ENCODE data around the gene TMEM59L.

Gene TMEM59L

DNA sequence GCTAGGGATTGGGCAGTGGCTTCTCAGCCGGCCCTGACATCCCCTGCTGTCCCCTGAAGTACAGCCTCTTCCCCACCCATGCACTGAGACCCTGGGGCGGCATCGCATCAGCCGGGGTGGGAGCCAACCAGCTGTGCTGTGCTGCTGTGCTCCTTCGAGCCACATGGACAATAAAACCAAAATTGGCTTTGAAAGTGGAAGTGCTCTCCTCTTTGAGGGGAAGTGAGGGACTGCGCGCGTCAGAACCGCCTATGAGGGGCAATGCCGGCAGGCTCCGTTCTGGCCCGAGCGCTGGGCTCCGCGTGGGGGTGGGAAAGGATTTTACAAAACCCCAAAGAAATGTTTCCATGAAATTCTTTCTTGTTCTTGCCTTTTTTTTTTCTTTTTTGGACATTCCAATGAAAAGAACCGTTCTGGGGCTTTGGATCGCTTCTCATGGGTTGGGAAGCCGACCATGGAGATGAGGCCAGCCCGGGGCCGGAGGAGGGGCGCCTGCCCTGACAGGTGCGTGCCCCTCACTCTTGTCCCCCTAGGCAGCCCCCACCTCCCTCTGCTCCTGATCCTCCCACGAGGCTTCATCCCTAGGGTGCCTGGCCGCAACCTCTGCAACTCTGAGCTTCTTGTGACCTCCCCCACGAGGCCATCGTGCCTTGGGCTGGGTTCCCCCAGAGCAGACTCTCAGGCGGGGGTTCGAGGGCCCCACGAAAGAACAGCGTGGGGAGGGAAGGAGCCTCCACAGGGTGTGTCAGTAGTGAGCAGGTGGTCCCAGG is 46.8 kb downstream of the TMEM59L start:
- DNase-seq (ENCODE audit: low read depth): no peak

GRCh38 chr19:18660051-18660910 is 47.6 kb downstream of the TMEM59L start:
- no peak for DNase-seq (ENCODE audit: low read depth)

DNA sequence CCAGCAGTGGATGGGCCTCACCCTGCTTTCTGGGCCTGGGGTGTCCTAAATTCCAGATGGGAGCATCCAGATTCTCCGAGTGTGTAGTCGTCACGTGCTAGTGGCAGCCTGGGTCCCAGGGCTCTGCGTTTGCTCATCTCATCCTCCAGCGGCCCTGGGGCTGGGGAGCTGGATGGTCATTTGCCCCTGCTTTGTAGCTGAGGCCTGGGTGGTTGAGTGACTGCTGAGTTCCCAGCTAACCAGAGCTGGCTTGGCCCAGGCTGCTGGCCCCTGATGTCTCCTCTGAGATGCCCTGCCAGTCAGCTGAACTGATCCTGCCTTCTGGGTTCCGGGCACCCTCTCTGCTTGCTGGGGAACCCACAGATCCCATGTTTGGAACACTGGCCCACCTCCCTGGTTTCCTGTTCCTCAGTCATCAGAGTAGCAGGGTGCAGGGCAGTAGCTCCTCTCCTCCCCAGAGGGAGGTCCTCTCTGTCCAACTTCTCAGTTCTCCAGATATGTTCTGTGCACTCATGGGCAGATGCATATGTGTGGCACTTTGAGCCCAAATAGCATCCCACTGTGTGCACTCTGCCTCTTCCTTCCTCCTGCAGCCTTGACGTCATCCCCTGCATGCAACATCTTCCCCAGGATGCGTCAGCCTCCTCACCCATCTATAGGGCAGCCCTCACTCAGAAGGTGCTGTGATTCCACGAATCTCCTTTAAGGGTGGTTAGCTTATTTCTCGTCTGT is 48.4 kb downstream of the TMEM59L start:
- DNase-seq (ENCODE audit: low read depth): no peak

DNA sequence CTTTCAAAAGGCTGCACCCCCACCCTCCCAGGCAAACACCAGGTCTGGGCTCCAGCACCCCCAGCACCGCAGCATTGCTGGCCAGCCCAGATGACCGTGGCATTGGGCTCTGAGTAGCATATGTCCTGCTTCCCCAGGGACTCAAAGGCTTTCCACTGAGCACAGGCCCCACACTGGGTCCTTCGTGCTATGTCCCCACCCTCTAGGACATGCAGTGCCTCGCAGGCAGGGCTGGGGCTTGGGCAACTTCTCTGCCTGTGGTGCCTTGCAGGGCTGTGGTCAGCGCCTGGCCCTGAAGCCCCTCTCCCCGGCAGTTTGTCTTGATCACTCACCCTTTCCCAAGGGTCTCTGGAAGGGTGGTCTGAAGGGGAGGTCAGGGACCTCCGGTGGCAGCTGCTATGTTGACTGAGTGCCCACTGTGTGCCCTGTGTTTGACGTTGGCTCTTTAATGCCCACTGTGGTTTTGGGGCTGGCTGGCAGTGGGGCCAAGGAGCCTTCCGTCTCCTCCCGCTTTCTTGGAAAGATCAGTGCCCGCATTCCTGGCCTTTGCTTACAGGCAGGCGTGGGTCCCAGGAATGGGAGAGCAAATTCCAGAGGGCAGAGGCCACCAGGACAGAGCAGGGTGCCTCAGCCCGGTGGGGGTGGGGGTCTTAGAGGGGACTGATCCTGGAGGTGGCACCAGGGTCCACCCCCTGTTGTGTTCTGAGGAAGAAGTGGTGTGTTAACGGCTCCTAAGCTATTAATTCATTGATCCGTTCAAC is 50.5 kb downstream of the TMEM59L start:
- no peak for DNase-seq (ENCODE audit: low read depth)

DNA sequence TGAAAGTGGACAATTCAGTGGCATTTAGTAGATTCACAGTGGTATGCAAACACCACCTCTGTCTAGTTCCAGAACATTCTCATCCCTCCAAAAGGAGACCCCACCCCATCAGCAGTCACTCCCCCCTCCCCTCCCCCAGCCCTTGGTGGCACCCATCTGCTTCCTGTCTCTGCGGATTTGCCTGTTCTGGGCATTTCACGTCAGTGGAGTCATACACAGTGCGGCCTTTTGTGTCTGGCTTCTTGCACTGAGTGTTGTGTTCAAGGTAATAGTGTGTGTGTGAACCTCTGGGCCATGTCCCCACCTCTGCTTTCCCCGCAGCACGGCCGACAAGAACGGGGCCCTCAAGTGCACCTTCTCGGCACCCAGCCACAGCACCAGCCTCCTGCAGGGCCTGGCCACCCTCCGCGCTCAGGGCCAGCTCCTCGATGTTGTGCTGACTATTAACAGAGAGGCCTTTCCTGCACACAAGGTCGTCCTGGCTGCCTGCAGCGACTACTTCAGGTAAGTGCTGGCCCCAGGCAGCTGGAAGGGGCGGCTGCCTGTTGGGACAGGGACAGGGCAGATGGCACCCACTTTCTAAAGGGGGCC is 51.4 kb downstream of the TMEM59L start:
- no peak for DNase-seq (ENCODE audit: low read depth)

DNA sequence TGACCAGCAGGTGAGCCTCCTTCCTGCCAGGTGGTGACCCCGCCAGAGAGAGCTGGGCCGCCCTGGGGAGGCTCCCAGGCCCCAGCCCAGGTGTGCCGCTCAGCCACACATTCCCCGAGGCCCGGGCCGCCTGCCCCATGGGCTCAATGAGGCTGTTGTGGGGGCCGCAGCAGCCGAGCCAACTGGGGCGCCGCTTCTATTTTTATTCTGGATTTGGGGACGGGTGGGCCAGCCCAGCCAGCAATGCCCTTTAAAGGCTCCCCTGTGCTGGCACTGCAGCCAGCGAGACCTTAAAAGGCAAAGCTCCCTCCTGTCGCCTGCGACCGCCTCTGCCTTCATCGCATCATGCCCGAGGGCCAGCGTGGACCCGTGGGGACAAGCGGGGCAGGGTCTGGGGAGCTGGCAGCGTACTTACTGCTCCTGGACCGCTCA is 53.1 kb downstream of the TMEM59L start:
- DNase-seq (ENCODE audit: low read depth): no peak

GRCh38 chr19:18666317-18666716 is 53.6 kb downstream of the TMEM59L start:
- no peak for DNase-seq (ENCODE audit: low read depth)

DNA sequence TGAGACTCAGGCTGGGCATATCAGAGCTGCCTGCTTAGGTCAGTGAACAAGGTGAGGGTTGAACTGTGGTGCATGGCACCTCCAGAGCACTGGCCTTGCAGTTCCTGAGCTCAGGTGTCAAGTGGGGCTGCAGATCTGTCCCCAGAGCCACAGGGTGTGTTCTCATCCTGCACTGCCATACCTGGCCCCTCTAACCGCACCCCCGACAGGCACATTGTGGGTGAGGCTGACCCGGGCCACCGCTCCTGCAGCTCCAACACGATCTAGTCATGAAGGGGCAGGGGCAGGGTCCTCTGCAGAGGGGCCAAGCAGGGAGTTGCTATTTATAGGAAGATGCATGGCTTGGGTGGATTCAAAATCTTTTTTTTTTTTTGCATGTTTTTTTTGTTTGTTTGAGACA is 54.1 kb downstream of the TMEM59L start:
- no peak for DNase-seq (ENCODE audit: low read depth)

DNA sequence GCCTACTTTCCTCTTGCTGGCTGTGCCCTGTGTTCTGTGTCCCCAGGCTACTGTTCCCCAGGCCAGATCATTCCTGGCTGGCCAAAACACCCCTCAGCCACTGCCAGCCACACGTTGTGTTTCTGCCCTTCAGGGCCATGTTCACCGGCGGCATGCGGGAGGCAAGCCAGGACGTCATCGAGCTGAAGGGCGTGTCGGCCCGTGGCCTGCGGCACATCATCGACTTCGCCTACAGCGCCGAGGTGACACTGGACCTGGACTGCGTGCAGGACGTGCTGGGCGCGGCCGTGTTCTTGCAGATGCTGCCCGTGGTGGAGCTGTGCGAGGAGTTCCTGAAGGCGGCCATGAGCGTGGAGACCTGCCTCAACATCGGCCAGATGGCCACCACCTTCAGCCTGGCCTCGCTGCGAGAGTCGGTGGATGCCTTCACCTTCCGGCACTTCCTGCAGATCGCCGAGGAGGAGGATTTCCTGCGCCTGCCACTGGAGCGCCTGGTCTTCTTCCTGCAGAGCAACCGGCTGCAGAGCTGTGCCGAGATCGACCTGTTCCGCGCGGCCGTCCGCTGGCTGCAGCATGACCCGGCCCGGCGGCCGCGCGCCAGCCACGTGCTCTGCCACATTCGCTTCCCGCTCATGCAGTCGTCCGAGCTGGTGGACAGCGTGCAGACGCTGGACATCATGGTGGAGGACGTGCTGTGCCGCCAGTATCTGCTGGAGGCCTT is 55.0 kb downstream of the TMEM59L start:
- DNase-seq (ENCODE audit: low read depth): no peak

- no peak for DNase-seq (ENCODE audit: low read depth)
These were observed 55.6 kb downstream of the TMEM59L start for GRCh38 chr19:18668252-18668631.

DNA sequence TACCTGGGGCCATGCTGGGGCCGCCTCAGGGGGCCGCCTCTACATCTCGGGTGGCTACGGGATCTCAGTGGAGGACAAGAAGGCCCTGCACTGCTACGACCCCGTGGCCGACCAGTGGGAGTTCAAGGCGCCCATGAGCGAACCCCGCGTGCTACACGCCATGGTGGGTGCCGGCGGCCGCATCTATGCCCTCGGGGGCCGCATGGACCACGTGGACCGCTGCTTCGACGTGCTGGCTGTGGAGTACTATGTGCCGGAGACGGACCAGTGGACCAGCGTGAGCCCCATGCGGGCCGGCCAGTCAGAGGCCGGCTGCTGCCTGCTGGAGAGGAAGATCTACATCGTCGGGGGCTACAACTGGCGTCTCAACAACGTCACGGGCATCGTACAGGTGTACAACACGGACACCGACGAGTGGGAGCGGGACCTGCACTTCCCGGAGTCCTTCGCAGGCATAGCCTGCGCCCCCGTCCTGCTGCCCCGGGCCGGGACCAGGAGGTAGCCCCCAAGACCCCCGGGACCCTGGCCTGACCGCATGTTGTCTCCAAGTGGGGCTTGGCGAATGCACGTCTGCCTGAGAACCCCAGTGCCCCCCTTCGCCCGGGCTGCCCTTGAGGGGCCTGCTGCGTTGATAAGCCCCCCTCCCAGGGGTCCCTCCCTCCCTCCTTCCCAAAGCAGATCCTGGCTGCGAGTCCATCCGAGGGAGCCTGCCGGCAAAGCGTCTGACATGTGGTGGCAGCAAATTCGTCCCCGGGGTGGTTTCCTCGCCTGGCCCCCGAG is 56.3 kb downstream of the TMEM59L start:
- DNase-seq (ENCODE audit: low read depth): no peak

- DNase-seq (ENCODE audit: low read depth): no peak
These were observed 56.8 kb downstream of the TMEM59L start for GRCh38 chr19:18669524-18669817.

- DNase-seq (ENCODE audit: low read depth): no peak
These were observed 57.2 kb downstream of the TMEM59L start for GRCh38 chr19:18669883-18670282.

- DNase-seq (ENCODE audit: low read depth): no peak
These were observed 57.6 kb downstream of the TMEM59L start for GRCh38 chr19:18670312-18670711.
